ENCODE measurements around the gene TOMM40. TPM values are rescaled to one million over a fixed set of nuclear protein-coding genes. Genes with fewer than 3 reads are reported as not detected.
A peak's percentile ranks its signal among the peaks of the same experiment; 100 is the strongest.

Gene TOMM40
- total RNA-seq, 1 donor from 2014 or later, result 75.1 TPM

DNA sequence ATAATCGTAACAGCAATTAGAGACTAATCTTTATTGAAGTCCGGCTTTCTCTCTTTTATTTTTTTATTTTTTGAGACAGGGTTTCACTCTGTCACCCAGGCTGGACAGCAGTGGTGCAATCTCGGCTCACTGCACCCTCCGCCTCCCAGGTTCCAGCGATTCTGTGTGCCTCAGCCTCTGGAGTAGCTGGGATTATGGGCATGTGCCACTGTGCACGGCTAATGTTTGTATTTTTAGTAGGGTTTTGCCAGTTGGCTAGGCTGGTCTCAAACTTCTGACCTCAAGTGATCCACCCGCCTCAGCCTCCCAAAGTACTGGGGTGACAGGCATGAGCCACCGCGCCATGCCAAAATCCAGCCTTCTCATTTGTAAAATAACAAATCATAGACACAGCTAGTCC is 58.5 kb downstream of the TOMM40 start:
- H3K9me3 Mint-ChIP-seq, result no peaks in the 10 kb centered on the region
- H3K27me3 Mint-ChIP-seq, result no peaks in the 10 kb centered on the region
- DNase-seq (ENCODE audit: extremely low spot score, unreplicated experiment), result no peak
- H3K4me3 Mint-ChIP-seq, result no peak overlapping the region
- no peaks in the 10 kb centered on the region for H3K36me3 Mint-ChIP-seq
- peaks cover 4% of the 10 kb centered on the region for H3K4me1 Mint-ChIP-seq (ENCODE audit: unreplicated experiment)
- H3K27ac Mint-ChIP-seq, result no peak overlapping the region
- TF ChIP-seq, protein P1, sequence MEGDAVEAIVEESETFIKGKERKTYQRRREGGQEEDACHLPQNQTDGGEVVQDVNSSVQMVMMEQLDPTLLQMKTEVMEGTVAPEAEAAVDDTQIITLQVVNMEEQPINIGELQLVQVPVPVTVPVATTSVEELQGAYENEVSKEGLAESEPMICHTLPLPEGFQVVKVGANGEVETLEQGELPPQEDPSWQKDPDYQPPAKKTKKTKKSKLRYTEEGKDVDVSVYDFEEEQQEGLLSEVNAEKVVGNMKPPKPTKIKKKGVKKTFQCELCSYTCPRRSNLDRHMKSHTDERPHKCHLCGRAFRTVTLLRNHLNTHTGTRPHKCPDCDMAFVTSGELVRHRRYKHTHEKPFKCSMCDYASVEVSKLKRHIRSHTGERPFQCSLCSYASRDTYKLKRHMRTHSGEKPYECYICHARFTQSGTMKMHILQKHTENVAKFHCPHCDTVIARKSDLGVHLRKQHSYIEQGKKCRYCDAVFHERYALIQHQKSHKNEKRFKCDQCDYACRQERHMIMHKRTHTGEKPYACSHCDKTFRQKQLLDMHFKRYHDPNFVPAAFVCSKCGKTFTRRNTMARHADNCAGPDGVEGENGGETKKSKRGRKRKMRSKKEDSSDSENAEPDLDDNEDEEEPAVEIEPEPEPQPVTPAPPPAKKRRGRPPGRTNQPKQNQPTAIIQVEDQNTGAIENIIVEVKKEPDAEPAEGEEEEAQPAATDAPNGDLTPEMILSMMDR (conservative IDR thresholded peaks at IDR 0.05), result no peak

DNA sequence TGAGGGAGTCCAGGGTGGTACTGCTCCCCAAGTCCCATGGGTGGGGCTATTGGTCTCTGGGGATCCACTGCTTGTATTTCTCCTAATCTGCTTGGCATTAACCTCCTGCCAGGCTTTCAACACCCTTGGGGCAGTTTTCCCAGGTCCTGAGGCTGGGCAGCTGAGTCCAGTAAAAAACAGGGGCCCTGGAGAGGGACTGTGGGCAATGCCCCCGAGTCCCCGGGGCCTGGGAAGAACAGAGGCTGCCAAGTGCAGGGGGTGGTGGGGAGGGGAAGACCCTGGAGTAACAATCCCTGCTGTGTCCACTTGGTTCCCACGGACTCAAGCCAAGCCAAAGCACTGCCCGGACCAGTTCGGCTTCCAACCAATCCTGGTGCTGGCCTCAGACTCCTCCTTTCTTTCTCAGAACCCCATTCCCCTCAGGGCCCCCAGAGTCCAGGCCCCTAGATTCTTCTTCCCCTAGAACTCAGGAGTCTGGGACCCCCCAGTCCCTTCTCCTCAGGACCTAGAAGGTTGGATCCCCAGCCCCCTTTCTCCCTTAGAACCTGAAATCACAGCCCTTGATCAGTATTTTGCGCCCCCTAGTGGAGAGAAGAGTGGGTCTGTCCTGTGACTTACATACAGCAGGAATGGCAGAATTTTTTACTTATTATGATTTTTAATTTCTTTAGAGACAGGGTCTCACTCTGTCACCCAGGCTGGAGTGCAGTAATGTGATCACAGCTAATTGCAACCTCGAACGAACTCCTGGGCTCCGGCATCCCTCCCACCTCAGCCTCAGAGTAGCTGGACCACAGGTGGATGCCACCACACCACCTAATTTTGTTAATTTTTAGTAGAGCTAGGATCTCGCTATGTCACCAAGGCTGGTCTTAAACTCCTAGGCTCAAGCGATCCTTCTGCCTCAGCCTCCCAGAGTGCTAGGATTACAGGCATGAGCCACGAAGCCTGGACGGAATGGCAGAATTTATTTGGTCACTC is 60.4 kb downstream of the TOMM40 start:
- no peaks in the 10 kb centered on the region for H3K27me3 Mint-ChIP-seq
- no peaks in the 10 kb centered on the region for H3K9me3 Mint-ChIP-seq
- TF ChIP-seq, protein P1 (conservative IDR thresholded peaks at IDR 0.05), result peak; percentile 94
- H3K4me1 Mint-ChIP-seq (ENCODE audit: unreplicated experiment), result peaks cover 13% of the 10 kb centered on the region
- H3K36me3 Mint-ChIP-seq, result no peaks in the 10 kb centered on the region
- peak overlapping the region; percentile 68 for H3K27ac Mint-ChIP-seq
- H3K4me3 Mint-ChIP-seq, result peak overlapping the region; percentile 16
- DNase-seq (ENCODE audit: extremely low spot score, unreplicated experiment), result no peak

Other genes starting within 250 kb of the TOMM40 start
- 29.7 and 38.6 TPM in 2 replicates for gene PVR, start 247.3 kb upstream of the TOMM40 start, total RNA-seq (ENCODE audit: low replicate concordance)
- gene CEACAM19, start 219.8 kb upstream of the TOMM40 start, total RNA-seq (ENCODE audit: low replicate concordance), result 6.1 and 6.3 TPM in 2 replicates
- gene CEACAM16, start 192.1 kb upstream of the TOMM40 start, total RNA-seq (ENCODE audit: low replicate concordance), result not detected in 2 replicates
- gene BCL3, start 142.5 kb upstream of the TOMM40 start, total RNA-seq (ENCODE audit: low replicate concordance), result 18.9 and 41.2 TPM in 2 replicates
- gene CBLC, start 113.4 kb upstream of the TOMM40 start, total RNA-seq (ENCODE audit: low replicate concordance), result 13.9 and 37.7 TPM in 2 replicates
- 105 and 124 TPM in 2 replicates for gene BCAM, start 82.2 kb upstream of the TOMM40 start, total RNA-seq (ENCODE audit: low replicate concordance)
- gene NECTIN2, start 45.0 kb upstream of the TOMM40 start, total RNA-seq (ENCODE audit: low replicate concordance), result 123 and 203 TPM in 2 replicates
- 168 and 209 TPM in 2 replicates for gene APOE, start 14.5 kb downstream of the TOMM40 start, total RNA-seq (ENCODE audit: low replicate concordance)
- 76.3 and 145 TPM in 2 replicates for gene APOC1, start 23.4 kb downstream of the TOMM40 start, total RNA-seq (ENCODE audit: low replicate concordance)
- gene APOC4, start 51.0 kb downstream of the TOMM40 start, total RNA-seq (ENCODE audit: low replicate concordance), result not detected in 2 replicates
- gene APOC2, start 54.8 kb downstream of the TOMM40 start, total RNA-seq (ENCODE audit: low replicate concordance), result 0.98 TPM in 1 of 2 replicates, not detected in the other
- gene CLPTM1, start 64.1 kb downstream of the TOMM40 start, total RNA-seq (ENCODE audit: low replicate concordance), result 102 and 104 TPM in 2 replicates
- gene RELB, start 110.2 kb downstream of the TOMM40 start, total RNA-seq (ENCODE audit: low replicate concordance), result 6.9 and 8.4 TPM in 2 replicates
- gene CLASRP, start 147.8 kb downstream of the TOMM40 start, total RNA-seq (ENCODE audit: low replicate concordance), result 80.4 and 111 TPM in 2 replicates
- 2.2 and 3.7 TPM in 2 replicates for gene ZNF296, start 185.2 kb downstream of the TOMM40 start, total RNA-seq (ENCODE audit: low replicate concordance)
- gene GEMIN7, start 188.0 kb downstream of the TOMM40 start, total RNA-seq (ENCODE audit: low replicate concordance), result 32.2 and 35.6 TPM in 2 replicates
- gene PPP1R37, start 201.9 kb downstream of the TOMM40 start, total RNA-seq (ENCODE audit: low replicate concordance), result 44.7 and 63.7 TPM in 2 replicates

All from type B pancreatic cell (in vitro differentiated cells).